Measurements from ENCODE around the gene PCDHB9. TPM values are rescaled to one million over a fixed set of nuclear protein-coding genes. Genes with fewer than 3 reads are reported as not detected.
"Not testable (repeated sequence)": the region's sequence is repeated elsewhere in the genome, so short reads cannot be mapped to it uniquely, and the experiment has no call there.

The PCDHB9 gene
- total and polyA plus RNA-seq, 2 of the 8 experiments (the other 6 are each of a cell fraction or from before 2014, with no cell fraction given), result 0.68 to 1.6 TPM

- not testable (repeated sequence) for H3K23me2 ChIP-seq (ENCODE audit: low read depth, low read length); H3K79me1 ChIP-seq (ENCODE audit: low read depth, low read length); H3K27ac ChIP-seq (ENCODE audit: low read depth, low read length); DNase-seq (ENCODE audit: low read depth in 1 of 2, low spot score in 2 of 2); H2BK20ac ChIP-seq (ENCODE audit: low read length); H3K27me3 ChIP-seq (replicated peaks in 1 of 4; ENCODE audit: control insufficient read depth in 3 of 4, extremely low read depth in 1 of 4, insufficient read depth in 3 of 4, low read length in 3 of 4); H3K18ac ChIP-seq (ENCODE audit: extremely low read depth, low read length); H3K56ac ChIP-seq (replicated peaks; ENCODE audit: insufficient read length, low read depth, low read length); FAIRE-seq; H3K4ac ChIP-seq (replicated peaks; ENCODE audit: insufficient read length, low read depth, low read length); H3K9ac ChIP-seq (replicated peaks in 1 of 4; ENCODE audit: extremely low read depth in 1 of 4, low read depth in 3 of 4, low read length in 3 of 4); H3K14ac ChIP-seq (ENCODE audit: insufficient read length); H2BK12ac ChIP-seq (ENCODE audit: low read depth, low read length); H3K4me2 ChIP-seq (ENCODE audit: insufficient read depth in 1 of 2, low read depth in 2 of 2, low read length in 2 of 2); H4K8ac ChIP-seq (ENCODE audit: extremely low read depth, insufficient read depth, low read length); H4K20me1 ChIP-seq (replicated peaks in 1 of 2; ENCODE audit: control insufficient read depth in 1 of 2, insufficient read depth in 2 of 2, low read length in 2 of 2); H3K79me2 ChIP-seq (ENCODE audit: control insufficient read depth in 1 of 2, insufficient read depth in 2 of 2, low read length in 2 of 2); H2BK120ac ChIP-seq (replicated peaks; ENCODE audit: low read depth, low read length); H3K4me1 ChIP-seq (replicated peaks in 1 of 4; ENCODE audit: control insufficient read depth in 3 of 4, insufficient read depth in 4 of 4, low read length in 3 of 4); H4K5ac ChIP-seq (ENCODE audit: insufficient read length, low read depth, low read length); H2BK5ac ChIP-seq (ENCODE audit: low read depth, low read length); H2BK15ac ChIP-seq (ENCODE audit: low read length); H2AFZ ChIP-seq (ENCODE audit: low read length); H3K36me3 ChIP-seq (ENCODE audit: control insufficient read depth in 2 of 4, insufficient read depth in 4 of 4, low read length in 3 of 4); H2AK5ac ChIP-seq (ENCODE audit: low read depth, low read length); H4K91ac ChIP-seq (replicated peaks; ENCODE audit: insufficient read length, low read length); H3K9me3 ChIP-seq (ENCODE audit: insufficient read depth in 2 of 2, low read depth in 1 of 2, low read length in 1 of 2); H3K23ac ChIP-seq (ENCODE audit: insufficient read length); H3K4me3 ChIP-seq (ENCODE audit: extremely low read depth in 1 of 4, insufficient read depth in 2 of 4, low read depth in 3 of 4, low read length in 4 of 4)
- WGBS, 2 experiments (ENCODE audit: extremely low coverage in 1 of 2, insufficient coverage in 1 of 2, insufficient read length in 1 of 2, insufficient replicate concordance in 2 of 2, low coverage in 1 of 2, low lambda C conversion rate in 2 of 2, missing lambda C conversion rate in 1 of 2), result 100% methylated on average over 6 of the region's 39 CpGs; no CpG with 5 or more reads in 1 of the 2 experiments
- ChIA-PET CTCF (ENCODE audit: partially characterized antibody) (interaction anchor here (1.2 to 2.8 kb wide), 2 partner anchors 7 to 12 kb away, joined by 5 to 21 read pairs; partner anchors contain the start of genes PCDHB10 and PCDHB9), POLR2A (ENCODE audit: partially characterized antibody) (interaction anchor here (0.9 kb wide), 1 partner anchor 8 kb away, joined by 3 read pairs; the partner anchor contains the start of gene PCDHB9)
These were observed 7.6 kb upstream of the PCDHB9 start for GRCh38 chr5:141179371-141179770.

GRCh38 chr5:141179876-141180275, 7.1 kb upstream of the PCDHB9 start:
- H3K18ac ChIP-seq (ENCODE audit: extremely low read depth, low read length); H2AFZ ChIP-seq (ENCODE audit: low read length); H4K20me1 ChIP-seq (replicated peaks in 1 of 2; ENCODE audit: control insufficient read depth in 1 of 2, insufficient read depth in 2 of 2, low read length in 2 of 2); H2BK15ac ChIP-seq (ENCODE audit: low read length); H3K4me2 ChIP-seq (ENCODE audit: insufficient read depth in 1 of 2, low read depth in 2 of 2, low read length in 2 of 2); H2AK5ac ChIP-seq (ENCODE audit: low read depth, low read length); H3K56ac ChIP-seq (replicated peaks; ENCODE audit: insufficient read length, low read depth, low read length); H2BK12ac ChIP-seq (ENCODE audit: low read depth, low read length); H3K23ac ChIP-seq (ENCODE audit: insufficient read length); H2BK120ac ChIP-seq (replicated peaks; ENCODE audit: low read depth, low read length); H3K79me2 ChIP-seq (ENCODE audit: control insufficient read depth in 1 of 2, insufficient read depth in 2 of 2, low read length in 2 of 2); H3K79me1 ChIP-seq (ENCODE audit: low read depth, low read length); H4K8ac ChIP-seq (ENCODE audit: extremely low read depth, insufficient read depth, low read length); H4K91ac ChIP-seq (replicated peaks; ENCODE audit: insufficient read length, low read length); DNase-seq (ENCODE audit: low read depth in 1 of 2, low spot score in 2 of 2); H3K4me1 ChIP-seq (replicated peaks in 1 of 4; ENCODE audit: control insufficient read depth in 3 of 4, insufficient read depth in 4 of 4, low read length in 3 of 4); H3K36me3 ChIP-seq (ENCODE audit: control insufficient read depth in 2 of 4, insufficient read depth in 4 of 4, low read length in 3 of 4); H4K5ac ChIP-seq (ENCODE audit: insufficient read length, low read depth, low read length); H3K27me3 ChIP-seq (replicated peaks in 1 of 4; ENCODE audit: control insufficient read depth in 3 of 4, extremely low read depth in 1 of 4, insufficient read depth in 3 of 4, low read length in 3 of 4); FAIRE-seq; H3K4me3 ChIP-seq (ENCODE audit: extremely low read depth in 1 of 4, insufficient read depth in 2 of 4, low read depth in 3 of 4, low read length in 4 of 4); H3K23me2 ChIP-seq (ENCODE audit: low read depth, low read length); H3K9me3 ChIP-seq (ENCODE audit: insufficient read depth in 2 of 2, low read depth in 1 of 2, low read length in 1 of 2); H2BK5ac ChIP-seq (ENCODE audit: low read depth, low read length); H2BK20ac ChIP-seq (ENCODE audit: low read length); H3K14ac ChIP-seq (ENCODE audit: insufficient read length); H3K4ac ChIP-seq (replicated peaks; ENCODE audit: insufficient read length, low read depth, low read length); H3K9ac ChIP-seq (replicated peaks in 1 of 4; ENCODE audit: extremely low read depth in 1 of 4, low read depth in 3 of 4, low read length in 3 of 4); H3K27ac ChIP-seq (ENCODE audit: low read depth, low read length); POLR2A ChIA-PET (ENCODE audit: partially characterized antibody); CTCF ChIA-PET (ENCODE audit: partially characterized antibody): not testable (repeated sequence)
- WGBS, 2 experiments (ENCODE audit: extremely low coverage in 1 of 2, insufficient coverage in 1 of 2, insufficient read length in 1 of 2, insufficient replicate concordance in 2 of 2, low coverage in 1 of 2, low lambda C conversion rate in 2 of 2, missing lambda C conversion rate in 1 of 2), result 93% methylated on average over 15 of the region's 32 CpGs; no CpG with 5 or more reads in 1 of the 2 experiments
